Measurements from ENCODE around the gene CTF1.
"Not testable (repeated sequence)": the region's sequence is repeated elsewhere in the genome, so short reads cannot be mapped to it uniquely, and the experiment has no call there.

The CTF1 gene, protein sequence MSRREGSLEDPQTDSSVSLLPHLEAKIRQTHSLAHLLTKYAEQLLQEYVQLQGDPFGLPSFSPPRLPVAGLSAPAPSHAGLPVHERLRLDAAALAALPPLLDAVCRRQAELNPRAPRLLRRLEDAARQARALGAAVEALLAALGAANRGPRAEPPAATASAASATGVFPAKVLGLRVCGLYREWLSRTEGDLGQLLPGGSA

DNA sequence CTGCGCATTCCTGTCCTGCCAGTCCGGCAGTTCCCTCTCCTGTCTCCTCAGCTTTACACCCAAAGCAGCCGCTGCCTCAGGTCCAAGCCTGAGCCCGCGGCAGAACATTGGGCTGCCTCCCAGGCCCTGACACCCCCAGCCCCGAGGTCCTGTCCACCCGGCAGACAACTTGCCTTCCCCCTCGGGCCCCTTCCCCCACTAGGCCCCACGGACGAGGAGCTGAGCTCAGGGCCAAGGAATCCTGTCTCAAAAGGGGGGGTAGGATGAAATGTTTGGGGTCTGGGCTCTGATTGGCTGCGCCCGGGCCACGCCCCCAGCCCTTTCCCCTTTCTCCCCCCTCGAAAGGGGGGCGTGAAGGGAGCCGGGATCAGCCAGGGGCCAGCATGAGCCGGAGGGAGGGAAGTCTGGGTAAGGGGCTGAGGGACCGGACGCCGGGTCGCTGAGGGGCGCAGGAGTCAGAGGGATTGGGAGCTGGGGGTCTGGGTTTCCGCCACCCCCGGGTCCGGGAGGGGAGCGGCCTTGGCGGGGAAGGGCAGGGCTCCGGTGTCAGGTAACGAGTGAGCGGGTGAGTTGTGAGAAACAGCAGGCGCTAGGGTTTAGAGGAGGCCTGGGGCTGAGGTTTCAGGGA is at the start of gene CTF1:
Gene CTF1, plus strand, starts transcription at position 354 of the 628 bp plus-strand sequence. Its CDS starts 30 bp downstream, at position 384.
- DNase-seq (ENCODE audit: low spot score) = no peak
- TF ChIP-seq, protein P1, sequence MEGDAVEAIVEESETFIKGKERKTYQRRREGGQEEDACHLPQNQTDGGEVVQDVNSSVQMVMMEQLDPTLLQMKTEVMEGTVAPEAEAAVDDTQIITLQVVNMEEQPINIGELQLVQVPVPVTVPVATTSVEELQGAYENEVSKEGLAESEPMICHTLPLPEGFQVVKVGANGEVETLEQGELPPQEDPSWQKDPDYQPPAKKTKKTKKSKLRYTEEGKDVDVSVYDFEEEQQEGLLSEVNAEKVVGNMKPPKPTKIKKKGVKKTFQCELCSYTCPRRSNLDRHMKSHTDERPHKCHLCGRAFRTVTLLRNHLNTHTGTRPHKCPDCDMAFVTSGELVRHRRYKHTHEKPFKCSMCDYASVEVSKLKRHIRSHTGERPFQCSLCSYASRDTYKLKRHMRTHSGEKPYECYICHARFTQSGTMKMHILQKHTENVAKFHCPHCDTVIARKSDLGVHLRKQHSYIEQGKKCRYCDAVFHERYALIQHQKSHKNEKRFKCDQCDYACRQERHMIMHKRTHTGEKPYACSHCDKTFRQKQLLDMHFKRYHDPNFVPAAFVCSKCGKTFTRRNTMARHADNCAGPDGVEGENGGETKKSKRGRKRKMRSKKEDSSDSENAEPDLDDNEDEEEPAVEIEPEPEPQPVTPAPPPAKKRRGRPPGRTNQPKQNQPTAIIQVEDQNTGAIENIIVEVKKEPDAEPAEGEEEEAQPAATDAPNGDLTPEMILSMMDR (IDR thresholded peaks at IDR 0.05; ENCODE audit: borderline replicate concordance, control extremely low read depth, extremely low read depth, insufficient read depth, missing control alignments) = no peak
- in situ Hi-C loops (cut with MboI; ENCODE audit: low sequenced_read_pairs, unreplicated experiment) = no loop called here

DNA sequence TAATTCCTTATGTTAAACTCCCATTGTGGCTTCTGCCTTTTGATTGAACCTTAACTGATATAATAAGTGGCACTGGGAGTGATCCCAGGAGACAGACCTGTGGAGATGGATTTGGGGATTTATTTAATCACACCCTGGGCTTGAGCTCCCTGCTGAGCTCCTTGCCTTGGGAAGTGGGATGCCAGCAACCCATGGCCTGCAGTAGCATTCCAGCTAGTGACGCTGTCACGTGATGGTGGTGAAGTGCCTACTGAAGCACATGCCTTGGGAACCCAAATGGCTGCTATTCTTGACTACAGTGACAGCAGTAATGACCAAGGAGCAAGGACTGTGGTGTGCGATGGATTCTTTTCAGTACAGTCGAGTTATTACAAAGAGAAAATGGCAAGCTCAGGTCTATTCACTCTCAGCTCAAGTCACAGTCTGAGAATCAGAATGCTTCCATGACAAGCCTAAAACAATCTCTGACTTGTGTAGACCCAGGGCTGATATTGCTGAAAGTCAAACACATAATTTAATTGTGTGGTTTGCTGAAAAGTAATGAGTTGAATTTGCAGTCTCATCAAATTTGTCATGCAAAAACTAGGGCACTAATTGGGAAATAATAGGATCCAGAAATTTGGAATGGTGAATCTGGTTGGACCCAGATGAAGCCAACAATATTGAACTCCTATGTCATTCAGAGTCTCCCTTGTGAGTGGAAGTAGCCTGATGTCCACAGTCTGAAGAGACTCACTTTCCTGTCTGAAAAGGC is 49.6 kb upstream of the CTF1 start:
- TF ChIP-seq, protein P1 (IDR thresholded peaks at IDR 0.05; ENCODE audit: borderline replicate concordance, control extremely low read depth, extremely low read depth, insufficient read depth, missing control alignments) = no peak
- in situ Hi-C loops (cut with MboI; ENCODE audit: low sequenced_read_pairs, unreplicated experiment) = no loop called here
- DNase-seq (ENCODE audit: low spot score) = no peak

GRCh38 chr16:30850246-30850645 is 46.2 kb upstream of the CTF1 start:
- TF ChIP-seq, protein P1 (IDR thresholded peaks at IDR 0.05; ENCODE audit: borderline replicate concordance, control extremely low read depth, extremely low read depth, insufficient read depth, missing control alignments) = no peak
- no peak for DNase-seq (ENCODE audit: low spot score)
- in situ Hi-C loops (cut with MboI; ENCODE audit: low sequenced_read_pairs, unreplicated experiment) = no loop called here

DNA sequence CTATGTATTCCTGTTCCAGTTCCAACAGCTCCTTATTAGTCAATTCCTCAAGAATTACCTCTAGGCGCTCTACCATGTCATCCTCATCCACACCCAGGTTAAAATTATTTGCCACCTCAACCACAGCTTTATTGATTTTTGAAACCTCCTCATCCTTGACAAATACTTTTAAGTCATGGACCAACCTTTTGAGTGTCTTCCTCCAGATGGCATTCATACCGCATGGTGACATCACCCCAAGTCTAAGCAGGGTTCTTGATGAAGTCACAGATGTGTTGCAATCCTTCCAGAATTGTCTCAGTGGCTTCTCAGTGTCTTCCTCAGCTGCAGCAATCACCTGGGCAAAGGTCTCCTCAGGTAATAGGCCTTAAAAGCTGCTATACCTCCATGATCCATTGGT is 42.7 kb upstream of the CTF1 start:
- no peak for DNase-seq (ENCODE audit: low spot score)
- TF ChIP-seq, protein P1 (IDR thresholded peaks at IDR 0.05; ENCODE audit: borderline replicate concordance, control extremely low read depth, extremely low read depth, insufficient read depth, missing control alignments) = no peak
- in situ Hi-C loops (cut with MboI; ENCODE audit: low sequenced_read_pairs, unreplicated experiment) = no loop called here

- in situ Hi-C loops (cut with MboI; ENCODE audit: low sequenced_read_pairs, unreplicated experiment) = no loop called here
- TF ChIP-seq, protein P1 (IDR thresholded peaks at IDR 0.05; ENCODE audit: borderline replicate concordance, control extremely low read depth, extremely low read depth, insufficient read depth, missing control alignments) = no peak
- DNase-seq (ENCODE audit: low spot score) = no peak
These were observed 38.3 kb upstream of the CTF1 start for GRCh38 chr16:30858111-30858495.

- in situ Hi-C loops (cut with MboI; ENCODE audit: low sequenced_read_pairs, unreplicated experiment) = no loop called here
- DNase-seq (ENCODE audit: low spot score) = no peak
- TF ChIP-seq, protein P1 (IDR thresholded peaks at IDR 0.05; ENCODE audit: borderline replicate concordance, control extremely low read depth, extremely low read depth, insufficient read depth, missing control alignments) = no peak
These were observed 37.5 kb upstream of the CTF1 start for GRCh38 chr16:30858829-30859423.

GRCh38 chr16:30860729-30861128 is 35.7 kb upstream of the CTF1 start:
- in situ Hi-C loops (cut with MboI; ENCODE audit: low sequenced_read_pairs, unreplicated experiment); DNase-seq (ENCODE audit: low spot score): not testable (repeated sequence)

DNA sequence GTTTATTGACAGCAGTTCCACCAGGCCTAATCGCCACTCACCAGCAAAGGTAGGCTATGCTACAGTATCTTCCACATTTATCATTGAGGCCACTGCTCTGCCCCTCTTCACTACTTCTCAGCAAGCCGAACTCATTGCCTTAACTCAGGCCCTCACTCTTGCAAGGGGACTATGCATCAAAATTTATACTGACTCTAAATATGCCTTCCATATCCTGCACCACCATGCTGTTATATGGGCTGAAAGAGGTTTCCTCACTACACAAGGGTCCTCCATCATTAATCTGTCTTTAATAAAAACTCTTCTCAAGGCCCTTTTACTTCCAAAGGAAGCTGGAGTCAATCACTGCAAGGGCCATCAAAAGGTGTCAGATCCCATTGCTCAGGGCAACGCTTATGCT is 33.2 kb upstream of the CTF1 start:
- in situ Hi-C loops (cut with MboI; ENCODE audit: low sequenced_read_pairs, unreplicated experiment); DNase-seq (ENCODE audit: low spot score): not testable (repeated sequence)

Data from GM13976 (cell line).